Sigmoid colon (tissue), 4 donors: Measurements from ENCODE around the gene GALNT14.

Experiments
- EP300 ChIP-seq, 4 donors: sonication (generic); formaldehyde crosslinking; IDR thresholded peaks; one replicate each; pipeline ENCODE4 v1.6.1; 2017; ENCODE audit warnings: antibody characterized with exemption in 4 of 4
- POLR2A ChIP-seq, 2 donors: fragments of 450-650 bp; IDR thresholded peaks; one replicate each; pipeline ENCODE4 v1.6.1; 2016; ENCODE audit warnings: antibody characterized with exemption in 2 of 2, mild to moderate bottlenecking in 2 of 2, moderate library complexity in 2 of 2
- POLR2AphosphoS5 ChIP-seq, 4 donors: sonication (generic); formaldehyde crosslinking; IDR thresholded peaks; one replicate each; pipeline ENCODE4 v1.6.1; 2017; ENCODE audit warnings: antibody characterized with exemption in 4 of 4
- TF ChIP-seq, protein P1 (sequence below), 4 experiments: fragments of 450-650 bp in 3 of 4; fragments of 200-600 bp in 1 of 4; IDR thresholded peaks; one replicate each; pipeline ENCODE4 v1.5.1; 2016 to 2019; ENCODE audit warnings: antibody characterized with exemption in 4 of 4, mild to moderate bottlenecking in 3 of 4, moderate library complexity in 2 of 4

- TF ChIP-seq, protein P1, sequence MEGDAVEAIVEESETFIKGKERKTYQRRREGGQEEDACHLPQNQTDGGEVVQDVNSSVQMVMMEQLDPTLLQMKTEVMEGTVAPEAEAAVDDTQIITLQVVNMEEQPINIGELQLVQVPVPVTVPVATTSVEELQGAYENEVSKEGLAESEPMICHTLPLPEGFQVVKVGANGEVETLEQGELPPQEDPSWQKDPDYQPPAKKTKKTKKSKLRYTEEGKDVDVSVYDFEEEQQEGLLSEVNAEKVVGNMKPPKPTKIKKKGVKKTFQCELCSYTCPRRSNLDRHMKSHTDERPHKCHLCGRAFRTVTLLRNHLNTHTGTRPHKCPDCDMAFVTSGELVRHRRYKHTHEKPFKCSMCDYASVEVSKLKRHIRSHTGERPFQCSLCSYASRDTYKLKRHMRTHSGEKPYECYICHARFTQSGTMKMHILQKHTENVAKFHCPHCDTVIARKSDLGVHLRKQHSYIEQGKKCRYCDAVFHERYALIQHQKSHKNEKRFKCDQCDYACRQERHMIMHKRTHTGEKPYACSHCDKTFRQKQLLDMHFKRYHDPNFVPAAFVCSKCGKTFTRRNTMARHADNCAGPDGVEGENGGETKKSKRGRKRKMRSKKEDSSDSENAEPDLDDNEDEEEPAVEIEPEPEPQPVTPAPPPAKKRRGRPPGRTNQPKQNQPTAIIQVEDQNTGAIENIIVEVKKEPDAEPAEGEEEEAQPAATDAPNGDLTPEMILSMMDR (IDR thresholded peaks at IDR 0.05) = no peak
- TF ChIP-seq POLR2AphosphoS5 (IDR thresholded peaks at IDR 0.05) (no peak), POLR2A (IDR thresholded peaks at IDR 0.05) (no peak), EP300 (IDR thresholded peaks at IDR 0.05) (no peak)
These were observed 143.8 kb downstream of the GALNT14 start for GRCh38 chr2:30994227-30995056.
